HG03460 (cell line): Measurements from ENCODE around the gene JCHAIN.
"Not testable (repeated sequence)": the region's sequence is repeated elsewhere in the genome, so short reads cannot be mapped to it uniquely, and the experiment has no call there.

Source experiments
- ATAC-seq: cut with Tn5 transposase; IDR thresholded peaks from one replicate; pipeline ENCODE4 v1.9.1; 2021; ENCODE audit not compliant: unreplicated experiment

JCHAIN gene

DNA sequence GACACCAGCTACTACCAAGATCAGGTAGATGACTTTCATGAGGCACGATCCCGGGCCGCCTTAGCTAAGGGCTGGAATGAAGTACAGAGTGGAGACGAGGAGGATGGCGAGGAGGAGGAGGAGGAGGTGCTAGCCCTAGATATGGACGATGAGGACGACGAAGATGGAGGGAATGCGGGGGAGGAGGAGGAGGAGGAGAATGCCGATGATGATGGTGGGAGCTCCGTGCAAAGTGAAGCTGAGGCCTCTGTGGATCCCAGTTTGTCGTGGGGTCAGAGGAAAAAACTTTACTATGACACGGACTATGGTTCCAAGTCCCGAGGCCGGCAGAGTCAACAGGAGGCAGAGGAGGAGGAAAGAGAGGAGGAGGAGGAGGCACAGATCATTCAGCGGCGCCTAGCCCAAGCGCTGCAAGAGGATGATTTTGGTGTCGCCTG lies 22.5 kb upstream of the JCHAIN start:
- peak; percentile 1 for ATAC-seq

DNA sequence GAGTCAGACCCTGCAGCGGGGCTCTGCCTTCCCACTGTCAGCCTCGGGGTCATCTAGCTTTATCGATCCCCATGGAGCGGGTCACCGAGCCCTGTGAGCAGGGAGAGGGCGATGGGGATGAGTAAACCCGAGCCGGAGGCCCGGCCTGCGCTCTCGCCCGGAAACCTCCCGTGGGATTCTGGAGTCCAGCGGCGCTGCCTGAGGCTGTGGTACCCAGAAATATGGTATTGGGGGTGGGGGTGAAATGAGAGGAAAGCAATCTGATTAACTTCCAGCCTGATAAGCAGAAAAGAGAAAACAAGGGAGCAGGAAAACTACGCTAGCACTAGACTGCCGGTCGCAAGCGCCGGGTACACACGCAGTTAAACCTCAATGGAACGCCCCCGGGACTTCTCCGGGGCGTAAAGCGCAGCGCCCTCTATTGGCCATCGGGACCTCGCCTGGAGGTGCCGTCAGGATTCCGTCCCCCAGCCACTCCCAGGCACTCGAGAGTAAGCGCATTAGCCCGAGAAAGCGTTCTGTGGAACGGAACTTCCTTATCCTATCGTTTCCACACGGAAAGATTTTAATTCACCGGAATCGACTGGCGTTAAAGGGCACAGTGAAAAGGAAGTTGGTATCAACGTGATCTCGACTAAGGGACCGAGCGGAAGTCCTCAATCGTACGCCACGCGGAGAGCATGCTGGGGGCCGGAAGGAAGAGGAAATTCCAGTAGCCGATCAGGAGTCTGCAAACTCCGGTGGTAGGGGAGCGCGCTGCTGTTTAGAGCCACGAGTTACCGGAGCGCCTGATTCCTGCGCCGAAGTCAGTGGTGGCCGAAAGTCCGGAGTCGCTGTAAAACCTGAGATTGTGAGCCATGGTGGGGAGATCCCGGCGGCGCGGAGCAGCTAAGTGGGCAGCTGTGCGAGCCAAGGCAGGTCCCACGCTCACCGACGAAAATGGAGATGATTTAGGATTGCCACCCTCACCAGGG lies 21.8 kb upstream of the JCHAIN start, which contains the start of gene UTP3:
Gene UTP3 (plus strand): TSS at position 712 of the 974 bp plus-strand sequence. CDS start 146 bp downstream, at position 858.
- ATAC-seq = peak; percentile 90

DNA sequence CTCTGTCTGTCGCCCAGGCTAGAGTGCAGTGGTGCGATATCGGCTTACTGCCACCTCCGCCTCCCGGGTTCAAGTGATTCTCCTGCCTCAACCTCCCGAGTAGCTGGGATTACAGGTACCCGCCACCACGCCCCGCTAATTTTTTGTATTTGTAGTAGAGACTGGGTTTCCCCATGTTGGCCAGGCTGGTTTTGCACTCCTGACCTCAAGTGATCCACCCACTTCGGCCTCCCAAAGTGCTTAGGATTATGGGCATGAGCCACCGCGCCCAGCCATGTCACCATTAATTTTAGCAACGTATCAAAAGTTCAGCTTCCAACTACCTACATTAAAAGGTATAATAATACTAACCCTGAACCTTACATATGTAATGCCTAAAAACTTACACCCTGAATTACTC lies 21.1 kb upstream of the JCHAIN start:
- ATAC-seq = no peak

DNA sequence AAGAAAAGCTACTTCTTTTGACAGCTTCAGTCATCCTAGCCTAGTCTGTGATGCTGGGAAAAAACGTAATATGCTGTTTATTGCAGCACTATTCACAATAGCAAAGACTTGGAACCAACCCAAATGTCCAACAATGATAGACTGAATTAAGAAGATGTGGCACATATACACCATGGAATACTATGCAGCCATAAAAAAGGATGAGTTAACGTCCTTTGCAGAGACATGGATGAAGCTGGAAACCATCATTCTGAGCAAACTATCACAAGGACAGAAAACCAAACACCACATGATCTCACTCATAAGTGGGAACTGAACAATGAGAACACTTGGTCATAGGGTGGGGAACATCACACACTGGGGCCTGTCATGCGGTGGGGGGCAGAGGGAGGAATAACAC lies 15.8 kb upstream of the JCHAIN start:
- not testable (repeated sequence) for ATAC-seq

DNA sequence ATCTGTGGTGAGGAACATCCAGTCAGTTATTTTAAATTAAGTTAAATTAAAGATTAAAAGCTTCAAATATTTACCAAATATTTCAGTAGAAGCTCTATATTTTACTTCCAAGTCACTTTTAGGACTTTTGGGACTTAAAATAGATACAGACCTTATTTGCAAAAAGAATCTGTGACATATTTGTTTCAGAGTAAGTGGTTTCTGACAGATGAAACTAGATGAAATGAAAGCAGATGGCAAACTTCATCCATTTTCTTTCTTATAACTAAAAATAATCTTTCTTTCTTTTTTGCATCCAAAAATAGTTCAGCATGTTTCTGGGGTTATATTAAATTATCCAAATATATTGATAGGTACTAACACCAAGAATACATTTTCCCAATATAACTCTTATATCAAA lies 15.4 kb upstream of the JCHAIN start:
- no peak for ATAC-seq

DNA sequence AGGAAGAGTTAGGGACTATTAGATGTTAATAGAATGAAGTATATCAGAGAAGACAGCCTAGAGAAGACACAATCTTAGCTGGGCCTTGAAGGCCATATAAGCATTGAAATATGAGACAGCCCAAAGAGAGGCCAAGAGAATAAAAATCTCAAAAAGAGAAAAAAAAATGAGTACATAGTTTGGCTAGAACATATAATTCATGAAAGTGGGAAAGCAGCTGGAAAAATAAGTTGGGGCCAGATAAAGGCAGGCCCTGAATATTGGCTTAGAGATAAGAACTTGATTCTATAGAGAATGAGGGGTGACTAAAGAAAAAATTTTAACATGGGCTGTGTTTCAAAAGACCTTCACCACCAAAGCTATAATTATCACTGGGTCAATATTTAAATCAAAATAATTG lies 14.6 kb upstream of the JCHAIN start:
- no peak for ATAC-seq

DNA sequence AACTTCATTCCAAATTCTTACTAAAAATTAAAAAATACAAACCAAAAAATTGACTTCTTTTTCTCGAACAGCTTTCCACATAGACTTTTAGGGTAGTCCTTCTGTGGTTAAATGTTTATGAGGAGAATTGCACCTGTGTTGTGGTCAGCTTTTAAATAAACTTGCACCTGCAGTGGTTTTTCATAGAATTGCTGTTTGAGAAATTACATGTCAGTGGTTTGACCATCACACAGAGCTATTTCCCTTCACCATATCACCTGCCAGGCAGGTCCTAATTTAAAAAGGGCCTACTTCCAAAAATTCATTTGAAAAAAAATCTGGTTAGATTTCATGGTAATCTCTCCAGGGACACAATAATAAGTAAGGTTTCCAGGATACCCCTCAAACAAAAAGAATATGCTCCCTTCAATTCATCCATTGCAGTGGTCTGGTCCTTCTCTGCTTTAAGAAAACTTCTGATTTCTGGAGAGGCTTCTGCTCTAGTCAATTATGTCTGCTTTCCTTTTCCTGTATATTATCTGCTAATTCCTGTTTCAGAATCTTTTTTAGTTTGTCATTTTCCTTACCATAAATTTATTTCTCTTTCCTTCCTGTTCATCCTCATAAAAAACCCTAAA lies 12.2 kb upstream of the JCHAIN start:
- peak; percentile 78 for ATAC-seq

DNA sequence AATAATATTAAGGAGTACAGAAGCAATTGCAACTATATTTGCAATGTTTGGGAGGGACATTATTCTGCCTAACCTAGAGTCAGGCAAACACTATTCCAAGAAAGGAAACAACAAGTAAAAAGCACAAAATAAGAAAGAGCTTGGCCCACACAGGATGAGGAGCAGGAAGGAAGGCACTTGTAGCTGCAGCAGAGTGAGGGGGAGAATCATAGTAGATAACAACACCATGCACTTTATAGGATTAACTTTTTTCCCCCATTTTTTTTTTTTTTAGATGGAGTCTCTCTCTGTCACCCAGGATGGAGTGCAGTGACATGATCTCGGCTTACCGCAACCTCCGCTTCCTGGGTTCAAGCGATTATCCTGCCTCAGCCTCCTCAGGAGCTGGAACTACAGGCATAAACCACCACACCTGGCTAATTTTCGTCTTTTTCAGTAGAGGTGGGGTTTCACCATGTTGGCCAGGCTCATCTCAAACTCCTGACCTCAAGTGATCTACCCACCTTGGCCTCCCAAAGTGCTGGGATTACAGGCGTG lies 10.3 kb upstream of the JCHAIN start:
- ATAC-seq = no peak

DNA sequence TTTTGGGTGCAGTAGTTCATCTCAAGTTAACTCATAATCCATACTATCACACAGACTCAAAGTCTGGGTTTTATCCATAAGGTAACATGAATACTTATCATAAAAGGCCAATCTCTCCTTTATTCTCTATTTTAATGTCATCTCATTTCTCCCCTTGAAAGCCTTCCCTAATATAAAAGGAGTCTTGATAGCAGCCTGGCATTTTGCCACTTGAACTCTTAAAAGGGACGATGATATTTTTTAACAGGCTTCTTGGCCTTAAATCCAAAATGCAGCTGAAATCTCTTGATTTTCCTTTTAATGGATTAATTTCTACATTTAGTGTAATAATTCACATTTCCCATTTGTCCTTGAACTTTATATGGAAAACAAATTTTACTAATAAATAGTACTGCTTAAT lies 8.4 kb upstream of the JCHAIN start:
- ATAC-seq = no peak

DNA sequence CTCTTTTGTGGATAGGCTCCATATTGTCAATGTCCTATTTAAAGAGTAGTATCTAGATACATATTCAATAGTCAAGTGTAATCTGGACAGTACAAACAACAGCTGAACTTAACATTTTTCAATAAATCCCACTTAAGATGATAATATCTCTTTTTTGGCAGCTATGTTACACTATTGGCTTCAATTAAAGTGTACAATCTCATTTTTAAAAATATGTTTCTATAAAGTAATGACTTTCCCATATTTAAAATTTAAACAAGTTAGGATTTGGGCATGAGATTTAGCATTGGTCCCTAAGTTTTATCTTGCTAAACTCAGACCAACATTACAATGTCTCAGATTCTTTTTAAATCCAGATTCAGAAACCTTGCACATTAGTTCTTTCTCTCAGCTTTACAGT lies 7.9 kb upstream of the JCHAIN start:
- ATAC-seq = no peak

DNA sequence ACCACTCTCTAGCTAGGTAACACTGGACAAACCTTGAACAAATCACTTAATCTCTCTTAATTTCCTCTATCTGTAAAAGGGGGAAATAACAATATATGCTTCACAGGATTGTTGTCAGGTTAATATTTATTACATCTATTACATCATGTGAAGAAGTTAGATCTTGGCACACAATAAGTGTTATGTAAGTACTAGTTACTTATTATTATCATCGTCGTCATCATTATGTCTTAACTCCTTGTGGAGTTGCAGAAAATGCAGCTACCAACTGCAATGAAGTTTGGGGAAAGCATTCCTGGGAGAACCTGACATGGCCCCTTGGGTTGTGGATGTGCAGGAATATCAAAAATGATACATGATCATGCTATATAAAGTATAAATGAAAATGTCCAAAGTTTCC lies 4.8 kb upstream of the JCHAIN start:
- no peak for ATAC-seq

DNA sequence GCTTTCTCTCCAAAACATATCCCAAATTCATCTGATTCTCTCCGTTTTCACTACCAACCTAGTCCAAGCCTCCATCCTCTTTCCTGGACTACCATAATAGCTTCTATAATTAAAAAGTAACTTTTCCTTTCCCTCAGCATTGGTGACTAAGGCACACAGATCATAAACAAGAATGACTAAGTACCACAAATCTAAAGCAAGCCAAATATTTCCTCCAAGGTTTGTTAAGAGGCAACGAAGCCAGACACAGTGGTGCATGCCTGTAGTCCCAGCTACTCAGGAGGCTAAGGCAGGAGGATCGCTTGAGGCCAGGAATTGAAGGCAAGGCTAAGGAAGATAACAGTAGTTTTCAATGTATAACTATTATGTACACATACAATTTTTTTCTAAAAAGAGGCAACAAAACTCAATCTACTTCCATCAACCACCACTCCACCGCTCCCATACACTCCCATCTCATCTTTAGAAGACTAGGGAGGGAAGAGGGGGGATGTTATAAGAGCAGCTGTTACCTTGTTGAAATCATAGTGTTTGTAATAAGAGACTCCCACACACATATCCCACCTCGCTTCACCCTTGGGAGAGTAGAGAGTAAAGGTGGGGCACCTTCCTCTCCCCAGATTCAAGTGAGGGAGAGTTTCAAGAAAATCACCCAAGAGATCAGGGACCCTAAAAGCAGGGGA lies 4.2 kb upstream of the JCHAIN start:
- ATAC-seq = no peak

DNA sequence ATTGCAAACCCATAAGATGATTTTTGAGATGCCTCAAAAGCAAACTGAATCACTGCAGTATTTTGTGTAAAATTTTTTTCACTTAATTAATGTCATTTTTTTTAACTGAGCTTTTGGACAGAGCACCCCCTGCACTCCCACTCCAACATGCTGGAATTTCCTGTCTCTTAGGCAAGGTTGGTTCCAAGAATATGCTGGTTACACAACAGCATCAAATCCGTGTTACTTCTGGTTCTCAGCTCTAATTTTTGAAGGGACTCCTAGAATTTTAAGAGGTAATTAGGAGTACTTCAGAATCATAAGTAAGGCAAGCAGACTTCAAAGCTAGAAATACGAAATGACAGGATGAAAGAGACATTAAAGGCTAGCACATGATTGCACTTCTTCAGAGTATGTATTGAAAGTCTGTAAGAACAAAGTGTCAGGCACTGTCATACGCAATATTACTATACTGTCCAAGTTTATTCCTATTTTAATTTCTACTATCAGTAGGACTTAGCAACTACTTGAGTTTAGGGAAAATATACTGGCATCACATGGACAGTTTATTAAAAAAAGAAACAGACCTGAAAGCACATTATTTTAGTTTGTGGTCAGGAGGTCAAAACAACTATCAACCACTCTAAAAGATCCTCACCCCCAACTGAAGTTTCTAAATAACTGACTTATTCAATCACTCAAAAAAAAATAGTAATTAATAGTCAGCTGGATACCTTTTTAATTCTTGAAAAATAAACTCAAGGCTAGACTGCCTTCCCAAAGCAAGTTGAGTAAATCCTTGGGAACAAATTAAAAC lies 1.6 kb upstream of the JCHAIN start:
- peak; percentile 42 for ATAC-seq

DNA sequence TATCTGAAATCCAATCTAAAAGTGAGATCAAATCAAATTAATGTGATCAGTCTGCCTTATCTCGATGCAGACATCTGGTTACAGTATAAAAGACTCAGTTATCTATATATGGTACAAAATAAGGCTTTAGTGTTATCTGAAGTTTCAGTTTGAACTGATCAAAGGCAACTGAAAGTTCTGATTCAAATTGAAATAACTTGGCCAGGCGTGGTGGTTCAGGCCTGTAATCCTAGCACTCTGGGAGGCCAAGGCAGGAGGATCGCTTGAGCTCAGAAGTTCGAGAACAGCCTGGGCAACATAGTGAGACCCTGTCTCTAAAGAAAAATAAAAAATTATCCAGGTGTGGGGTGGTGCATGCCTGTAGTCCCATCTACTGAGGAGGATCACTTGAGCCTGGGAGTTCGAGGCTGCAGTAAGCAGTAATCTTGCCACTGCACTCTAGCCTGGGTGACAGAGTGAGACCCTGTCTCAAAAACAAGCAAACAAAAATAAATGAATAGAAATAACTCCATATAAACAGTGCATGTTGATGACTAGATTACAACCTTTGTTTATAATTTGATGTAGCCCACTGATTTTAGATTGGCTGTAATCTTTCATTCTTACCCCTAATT lies 4.9 kb downstream of the JCHAIN start:
- peak; percentile 89 for ATAC-seq

DNA sequence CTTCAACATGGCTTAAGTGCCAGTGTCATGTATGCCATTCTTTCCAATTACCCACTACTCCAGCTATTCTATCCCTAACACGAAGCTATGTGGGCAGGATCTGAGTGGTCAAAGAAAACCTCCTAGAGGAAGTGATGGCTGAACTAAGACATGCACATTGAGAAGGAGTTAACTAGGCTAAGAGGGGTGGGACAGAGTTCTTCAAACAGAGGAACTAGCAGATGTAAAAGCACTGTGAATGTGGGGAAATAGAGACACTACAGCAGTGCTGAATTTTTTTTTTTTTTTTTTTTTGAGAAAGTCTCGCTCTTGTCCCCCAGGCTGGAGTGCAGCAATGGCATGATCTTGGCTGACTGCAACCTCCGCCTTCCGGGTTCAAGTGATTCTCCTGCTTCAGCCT lies 6.2 kb downstream of the JCHAIN start:
- ATAC-seq = no peak

DNA sequence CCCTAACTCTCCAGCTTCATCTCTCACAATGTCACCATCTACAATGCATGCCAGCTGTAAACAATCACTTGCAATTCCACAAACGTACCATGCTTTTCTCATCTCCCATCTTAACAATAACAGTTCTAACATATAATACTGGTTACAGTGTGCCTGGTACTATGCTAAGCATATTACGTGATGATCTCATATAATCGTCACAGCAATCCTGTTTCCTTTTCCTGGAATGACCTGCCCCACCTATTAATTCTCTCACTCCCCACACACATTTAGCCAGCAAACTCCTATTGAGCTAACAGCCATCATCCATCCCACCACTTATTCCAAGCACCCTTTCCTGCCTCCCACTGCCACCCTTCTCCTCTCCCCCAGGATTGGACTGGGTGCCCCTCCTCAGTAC lies 7.9 kb downstream of the JCHAIN start:
- no peak for ATAC-seq

DNA sequence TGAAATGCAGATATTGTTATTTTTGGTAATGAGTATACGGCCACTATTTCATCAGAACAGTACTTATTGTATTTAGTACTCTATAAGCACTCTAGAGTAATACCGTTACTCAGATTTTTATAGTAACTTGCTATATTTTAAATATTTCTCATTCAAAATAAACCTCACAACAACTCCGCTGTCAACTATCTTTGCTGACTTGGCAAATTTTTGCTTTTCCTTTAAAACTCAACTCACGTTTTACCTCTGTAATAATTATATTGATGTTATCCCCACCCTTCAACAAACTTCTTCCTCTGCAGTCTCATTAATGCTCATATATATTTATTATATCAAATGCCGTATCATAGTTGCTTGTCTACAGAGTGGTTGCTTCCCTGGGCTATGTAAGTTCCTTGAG lies 9.0 kb downstream of the JCHAIN start:
- no peak for ATAC-seq

DNA sequence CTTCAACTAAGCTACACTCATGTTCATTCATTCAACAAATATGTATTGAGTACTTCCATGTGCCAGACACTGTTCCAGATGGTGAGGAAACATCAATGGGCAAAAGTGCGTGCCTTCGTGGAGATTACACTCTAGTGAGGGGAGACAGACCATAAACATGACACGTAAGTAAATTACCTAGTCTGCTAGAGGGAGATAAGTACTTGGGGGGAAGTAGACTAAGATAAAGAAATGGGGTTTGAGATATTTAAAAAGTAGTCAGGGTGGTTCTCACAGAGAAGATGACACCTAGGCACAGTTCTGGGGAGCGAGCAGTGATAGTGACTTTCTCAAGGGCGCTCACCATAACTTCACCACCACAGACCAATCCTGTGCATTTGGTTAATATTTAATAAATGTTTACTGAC lies 11.7 kb downstream of the JCHAIN start:
- no peak for ATAC-seq

DNA sequence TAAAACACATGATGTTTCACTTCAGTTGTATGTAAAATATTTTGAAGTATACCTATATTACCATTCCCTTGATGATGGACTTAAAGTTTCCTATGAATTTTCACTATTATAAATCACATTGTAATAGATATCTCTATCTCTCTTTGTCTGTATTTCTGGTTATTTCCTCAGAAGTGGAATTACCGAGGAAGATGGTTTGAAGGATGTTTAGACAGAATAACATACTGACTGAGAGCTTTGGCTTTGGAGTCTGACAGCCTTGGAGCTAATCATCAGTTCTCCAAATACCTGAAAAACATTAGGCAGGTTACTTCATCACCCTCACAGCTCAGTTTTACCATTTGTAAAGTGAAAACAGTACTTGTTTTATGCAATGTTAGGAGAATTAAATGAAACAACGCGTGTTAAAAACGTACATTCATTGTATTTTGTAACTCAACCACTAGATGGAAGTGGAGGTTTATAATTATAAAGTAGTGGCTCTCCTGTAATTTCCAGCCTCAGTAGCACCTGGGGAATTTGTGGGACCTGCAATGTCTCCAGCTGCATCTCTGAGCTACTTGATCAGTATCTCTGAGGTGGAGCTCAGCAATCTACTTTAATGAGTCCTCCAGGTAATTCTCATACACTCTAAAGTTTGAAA lies 14.3 kb downstream of the JCHAIN start:
- peak; percentile 44 for ATAC-seq

DNA sequence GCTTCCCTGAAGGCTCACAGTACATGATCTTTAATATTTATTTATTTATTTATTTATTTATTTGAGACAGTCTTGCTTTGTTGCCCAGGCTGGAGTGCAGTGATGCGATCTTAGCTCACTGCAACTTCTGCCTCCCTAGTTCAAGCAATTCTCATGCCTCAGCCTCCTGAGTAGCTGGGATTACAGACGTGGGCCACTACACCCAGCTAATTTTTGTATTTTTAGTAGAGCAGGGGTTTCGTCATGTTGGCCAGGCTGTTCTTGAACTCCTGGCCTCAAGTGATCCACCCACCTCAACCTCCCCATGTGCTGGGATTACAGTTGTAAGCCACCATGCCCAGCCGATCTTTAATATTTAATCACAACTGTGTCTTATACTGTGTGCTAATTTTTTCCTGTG lies 15.6 kb downstream of the JCHAIN start:
- not testable (repeated sequence) for ATAC-seq
